Nephron progenitor cell (in vitro differentiated cells): ENCODE measurements around the gene HACL1.

Experiments
- DNase-seq: peaks from one replicate; pipeline ENCODE4 v3.0.0; 2021
- H3K27ac Mint-ChIP-seq: 2 replicates; pipeline ENCODE4 v1.8.0; 2021; ENCODE audit warnings: mild to moderate bottlenecking, moderate library complexity, mixed read lengths
- H3K27me3 Mint-ChIP-seq: 2 replicates; pipeline ENCODE4 v1.8.0; 2021; ENCODE audit warnings: mild to moderate bottlenecking, low read depth, mixed read lengths; ENCODE audit not compliant: poor library complexity
- H3K36me3 Mint-ChIP-seq: 2 replicates; pipeline ENCODE4 v1.8.0; 2021; ENCODE audit warnings: low read depth, mixed read lengths
- H3K4me1 Mint-ChIP-seq: 2 replicates; pipeline ENCODE4 v1.8.0; 2021; ENCODE audit warnings: mixed read lengths
- H3K4me3 Mint-ChIP-seq: 2 replicates; pipeline ENCODE4 v1.8.0; 2021; ENCODE audit warnings: mild to moderate bottlenecking, moderate library complexity, mixed read lengths
- H3K9me3 Mint-ChIP-seq: 2 replicates; pipeline ENCODE4 v1.8.0; 2021; ENCODE audit warnings: mild to moderate bottlenecking, moderate library complexity, mixed read lengths
- CTCF ChIP-seq: fragments of 200-600 bp; sonication (generic); IDR thresholded peaks from 2 replicates; pipeline ENCODE4 v1.5.0; 2021; ENCODE audit warnings: antibody characterized with exemption

The HACL1 gene

GRCh38 chr3:15562560-15562959, 38.8 kb downstream of the HACL1 start:
- no peak for TF ChIP-seq CTCF
- H3K27ac Mint-ChIP-seq, result peak overlapping the region; percentile 21
- no peak for DNase-seq
- no peaks in the 10 kb centered on the region for H3K4me1 Mint-ChIP-seq
- H3K36me3 Mint-ChIP-seq, result peaks cover 40% of the 10 kb centered on the region
- no peaks in the 10 kb centered on the region for H3K27me3 Mint-ChIP-seq
- H3K9me3 Mint-ChIP-seq, result no peaks in the 10 kb centered on the region
- no peak overlapping the region for H3K4me3 Mint-ChIP-seq

DNA sequence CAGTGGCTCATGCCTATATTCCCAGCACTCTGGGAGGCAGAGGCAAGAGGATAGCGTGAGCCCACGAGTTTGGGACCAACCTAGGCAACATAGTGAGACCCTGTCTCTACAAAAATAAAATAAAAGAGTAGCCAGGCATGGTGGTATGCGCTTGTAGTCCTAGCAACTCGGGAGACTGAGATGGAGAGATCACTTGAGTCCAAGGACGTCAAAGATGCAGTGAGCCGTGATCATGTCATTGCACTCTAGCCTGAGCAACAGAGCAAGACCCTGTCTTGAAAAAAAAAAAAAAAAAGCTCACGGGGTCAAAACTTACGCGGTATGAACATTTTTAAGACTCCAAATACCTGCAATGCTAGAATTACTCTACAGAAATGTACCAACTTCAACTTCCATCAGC, 42.8 kb downstream of the HACL1 start:
- no peak for DNase-seq
- Mint-ChIP-seq H3K4me1 (peaks cover 5% of the 10 kb centered on the region), H3K36me3 (peaks cover 24% of the 10 kb centered on the region), H3K27me3 (peaks cover 2% of the 10 kb centered on the region), H3K4me3 (no peak overlapping the region), H3K9me3 (no peaks in the 10 kb centered on the region), H3K27ac (no peak overlapping the region)
- TF ChIP-seq CTCF, result no peak

GRCh38 chr3:15557511-15557946, 43.8 kb downstream of the HACL1 start:
- Mint-ChIP-seq H3K27me3 (peaks cover 4% of the 10 kb centered on the region), H3K4me3 (no peak overlapping the region), H3K4me1 (peaks cover 5% of the 10 kb centered on the region), H3K27ac (no peak overlapping the region), H3K36me3 (peaks cover 16% of the 10 kb centered on the region), H3K9me3 (no peaks in the 10 kb centered on the region)
- peak; percentile 76 for TF ChIP-seq CTCF
- peak; percentile 33 for DNase-seq

DNA sequence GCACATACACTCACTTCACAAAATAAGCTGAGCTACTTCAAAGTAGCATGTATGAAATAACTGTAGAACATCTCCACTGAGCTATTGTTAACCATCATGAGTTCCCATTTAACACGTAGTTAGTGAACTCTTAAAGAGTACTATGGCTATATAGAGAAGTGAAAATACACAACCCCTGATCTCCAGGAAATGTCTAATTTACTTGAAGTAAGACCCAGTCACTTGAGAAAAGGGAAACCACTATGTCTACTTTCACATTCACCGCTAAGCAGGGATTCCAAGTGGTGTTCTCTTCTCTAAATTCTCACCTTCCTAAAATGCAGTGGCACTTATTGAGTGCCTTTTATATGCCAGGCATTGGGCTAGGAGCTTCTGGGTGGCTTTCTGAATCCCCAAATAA, 44.9 kb downstream of the HACL1 start:
- no peak for TF ChIP-seq CTCF
- Mint-ChIP-seq H3K27me3 (peaks cover 4% of the 10 kb centered on the region), H3K27ac (no peak overlapping the region), H3K36me3 (peaks cover 18% of the 10 kb centered on the region), H3K9me3 (no peaks in the 10 kb centered on the region), H3K4me3 (no peak overlapping the region), H3K4me1 (peaks cover 5% of the 10 kb centered on the region)
- DNase-seq, result no peak

DNA sequence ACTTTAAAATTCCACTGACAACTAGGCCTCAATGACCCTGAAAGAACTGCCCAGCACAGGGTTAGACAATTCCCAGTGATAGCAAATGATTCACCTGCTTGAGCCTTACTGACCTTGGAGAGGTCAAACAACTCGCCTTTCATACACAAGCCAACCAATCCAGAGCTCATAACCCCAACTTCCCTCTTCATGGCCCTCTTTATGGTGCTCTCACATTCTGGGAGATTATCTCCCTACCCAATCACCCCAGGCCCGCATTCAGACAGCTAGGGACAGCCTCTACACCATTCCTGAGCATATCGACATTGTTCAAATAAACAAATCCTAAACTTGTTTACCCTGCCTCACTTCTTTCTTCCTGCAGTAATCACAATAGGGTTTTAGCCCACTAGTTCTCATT, 47.6 kb downstream of the HACL1 start:
- no peak for DNase-seq
- H3K4me1 Mint-ChIP-seq, result peaks cover 5% of the 10 kb centered on the region
- peak overlapping the region; percentile 41 for H3K27ac Mint-ChIP-seq
- H3K27me3 Mint-ChIP-seq, result peaks cover 4% of the 10 kb centered on the region
- peaks cover 6% of the 10 kb centered on the region for H3K9me3 Mint-ChIP-seq
- H3K36me3 Mint-ChIP-seq, result peaks cover 23% of the 10 kb centered on the region
- no peak for TF ChIP-seq CTCF
- no peak overlapping the region for H3K4me3 Mint-ChIP-seq

DNA sequence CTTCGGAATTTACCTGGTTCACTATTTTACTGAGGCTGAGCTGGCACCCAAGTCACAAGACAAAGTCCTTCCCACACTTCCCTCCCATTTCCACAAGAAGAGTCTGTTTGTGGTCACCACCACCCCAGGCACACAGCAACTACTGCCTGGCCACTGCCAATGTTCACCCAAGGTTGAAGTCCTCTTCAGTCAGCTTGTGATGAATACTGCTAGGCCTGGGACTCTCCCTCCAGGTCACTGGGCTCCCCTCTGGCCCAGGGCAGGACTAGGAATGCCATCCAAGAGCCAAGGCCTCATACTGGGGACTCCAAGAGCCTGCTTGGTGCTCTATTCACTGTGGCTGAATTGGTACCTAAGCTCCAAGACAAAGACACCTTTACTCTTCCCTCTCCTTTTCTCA, 49.5 kb downstream of the HACL1 start:
- H3K4me1 Mint-ChIP-seq, result peaks cover 5% of the 10 kb centered on the region
- no peak for DNase-seq
- no peak overlapping the region for H3K4me3 Mint-ChIP-seq
- peaks cover 17% of the 10 kb centered on the region for H3K9me3 Mint-ChIP-seq
- H3K27ac Mint-ChIP-seq, result no peak overlapping the region
- H3K36me3 Mint-ChIP-seq, result peaks cover 33% of the 10 kb centered on the region
- H3K27me3 Mint-ChIP-seq, result peaks cover 4% of the 10 kb centered on the region
- TF ChIP-seq CTCF, result no peak
